ENCODE data around the gene ARHGEF38. TPM values are rescaled to one million over a fixed set of nuclear protein-coding genes. Genes with fewer than 3 reads are reported as not detected.

Gene ARHGEF38
- total RNA-seq, 2 donors from 2014 or later: 0.51 to 2.1 TPM

DNA sequence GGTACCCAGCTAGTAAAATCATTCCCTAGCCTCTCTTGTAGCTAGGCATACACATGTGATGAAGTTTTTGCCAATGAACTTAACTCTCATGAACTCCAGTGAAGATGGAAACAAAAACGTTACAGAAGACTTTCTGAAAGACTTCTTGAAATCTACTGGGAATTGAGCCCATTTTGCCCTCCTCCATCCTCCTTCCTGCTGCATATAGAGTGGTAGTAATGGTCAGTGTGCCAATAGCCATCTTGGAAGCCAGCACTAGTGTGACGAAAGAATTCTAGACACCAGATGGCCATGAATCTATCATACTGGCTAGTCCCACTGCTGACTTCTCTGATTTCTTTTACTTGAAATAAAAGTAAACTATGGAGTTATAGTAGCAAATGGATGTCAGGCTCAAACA, 47.7 kb upstream of the ARHGEF38 start:
- Histone ChIP-seq H3K27me3 (ENCODE audit: control insufficient read depth, insufficient read depth, low read length, poor library complexity, severe bottlenecking) (peaks cover 9% of the 10 kb centered on the region), H3K9me3 (ENCODE audit: control insufficient read depth, low read length) (no peaks in the 10 kb centered on the region), H3K9ac (ENCODE audit: extremely low read depth, low read length, poor library complexity, severe bottlenecking) (no peak overlapping the region), H3K36me3 (ENCODE audit: control insufficient read depth, insufficient read depth, low read length) (no peaks in the 10 kb centered on the region), H3K4me1 (ENCODE audit: control insufficient read depth, insufficient read depth, low read length) (no peaks in the 10 kb centered on the region), H3K27ac (ENCODE audit: low read depth, low read length) (no peak overlapping the region), H3K4me3 (ENCODE audit: low read length) (no peak overlapping the region)
- TF ChIP-seq, protein P1, sequence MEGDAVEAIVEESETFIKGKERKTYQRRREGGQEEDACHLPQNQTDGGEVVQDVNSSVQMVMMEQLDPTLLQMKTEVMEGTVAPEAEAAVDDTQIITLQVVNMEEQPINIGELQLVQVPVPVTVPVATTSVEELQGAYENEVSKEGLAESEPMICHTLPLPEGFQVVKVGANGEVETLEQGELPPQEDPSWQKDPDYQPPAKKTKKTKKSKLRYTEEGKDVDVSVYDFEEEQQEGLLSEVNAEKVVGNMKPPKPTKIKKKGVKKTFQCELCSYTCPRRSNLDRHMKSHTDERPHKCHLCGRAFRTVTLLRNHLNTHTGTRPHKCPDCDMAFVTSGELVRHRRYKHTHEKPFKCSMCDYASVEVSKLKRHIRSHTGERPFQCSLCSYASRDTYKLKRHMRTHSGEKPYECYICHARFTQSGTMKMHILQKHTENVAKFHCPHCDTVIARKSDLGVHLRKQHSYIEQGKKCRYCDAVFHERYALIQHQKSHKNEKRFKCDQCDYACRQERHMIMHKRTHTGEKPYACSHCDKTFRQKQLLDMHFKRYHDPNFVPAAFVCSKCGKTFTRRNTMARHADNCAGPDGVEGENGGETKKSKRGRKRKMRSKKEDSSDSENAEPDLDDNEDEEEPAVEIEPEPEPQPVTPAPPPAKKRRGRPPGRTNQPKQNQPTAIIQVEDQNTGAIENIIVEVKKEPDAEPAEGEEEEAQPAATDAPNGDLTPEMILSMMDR (conservative IDR thresholded peaks at IDR 0.05): no peak
- Mint-ChIP-seq H3K27ac (no peak overlapping the region), H3K9me3 (peaks cover 10% of the 10 kb centered on the region), H3K4me1 (no peaks in the 10 kb centered on the region), H3K4me3 (no peak overlapping the region), H3K27me3 (ENCODE audit: insufficient read depth) (no peaks in the 10 kb centered on the region), H3K36me3 (ENCODE audit: low read depth) (no peaks in the 10 kb centered on the region)
- no peak for DNase-seq
- 90% methylated on average over 2 of the region's 2 CpGs; no CpG with 5 or more reads in 1 of the 2 experiments for WGBS, 2 experiments (ENCODE audit: insufficient coverage in 1 of 2, insufficient read length in 1 of 2)

DNA sequence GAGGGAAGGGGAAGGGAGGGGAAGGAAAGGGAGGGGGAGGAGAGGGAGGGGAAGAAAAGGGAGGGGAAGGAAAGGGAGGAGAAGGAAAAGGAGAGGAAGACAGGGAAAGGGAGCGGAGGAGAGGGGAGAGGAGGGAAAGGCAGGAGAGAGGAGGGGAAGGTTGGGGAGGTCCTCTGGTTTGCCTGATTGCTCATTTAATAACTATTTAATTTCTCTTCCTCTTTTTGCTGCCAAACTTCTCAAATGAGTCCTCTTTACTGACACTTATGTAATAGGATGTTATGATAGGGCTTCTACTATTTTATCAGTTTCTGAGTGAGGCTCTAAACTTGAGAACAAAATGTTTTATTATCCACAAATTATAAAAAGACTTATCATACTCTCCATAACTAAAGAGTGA, 43.1 kb upstream of the ARHGEF38 start:
- Mint-ChIP-seq H3K4me1 (peaks cover 4% of the 10 kb centered on the region), H3K4me3 (no peak overlapping the region), H3K9me3 (peaks cover 17% of the 10 kb centered on the region), H3K27ac (no peak overlapping the region), H3K36me3 (ENCODE audit: low read depth) (no peaks in the 10 kb centered on the region), H3K27me3 (ENCODE audit: insufficient read depth) (peaks cover 3% of the 10 kb centered on the region)
- TF ChIP-seq, protein P1 (conservative IDR thresholded peaks at IDR 0.05): no peak
- Histone ChIP-seq H3K27me3 (ENCODE audit: control insufficient read depth, insufficient read depth, low read length, poor library complexity, severe bottlenecking) (no peaks in the 10 kb centered on the region), H3K4me3 (ENCODE audit: low read length) (no peak overlapping the region), H3K9ac (ENCODE audit: extremely low read depth, low read length, poor library complexity, severe bottlenecking) (no peak overlapping the region), H3K27ac (ENCODE audit: low read depth, low read length) (no peak overlapping the region), H3K36me3 (ENCODE audit: control insufficient read depth, insufficient read depth, low read length) (no peaks in the 10 kb centered on the region), H3K4me1 (ENCODE audit: control insufficient read depth, insufficient read depth, low read length) (no peaks in the 10 kb centered on the region), H3K9me3 (ENCODE audit: control insufficient read depth, low read length) (no peaks in the 10 kb centered on the region)
- no peak for DNase-seq
- WGBS, 2 experiments (ENCODE audit: insufficient coverage in 1 of 2, insufficient read length in 1 of 2): 100% methylated on average over 1 of the region's 1 CpG; no CpG with 5 or more reads in 1 of the 2 experiments

DNA sequence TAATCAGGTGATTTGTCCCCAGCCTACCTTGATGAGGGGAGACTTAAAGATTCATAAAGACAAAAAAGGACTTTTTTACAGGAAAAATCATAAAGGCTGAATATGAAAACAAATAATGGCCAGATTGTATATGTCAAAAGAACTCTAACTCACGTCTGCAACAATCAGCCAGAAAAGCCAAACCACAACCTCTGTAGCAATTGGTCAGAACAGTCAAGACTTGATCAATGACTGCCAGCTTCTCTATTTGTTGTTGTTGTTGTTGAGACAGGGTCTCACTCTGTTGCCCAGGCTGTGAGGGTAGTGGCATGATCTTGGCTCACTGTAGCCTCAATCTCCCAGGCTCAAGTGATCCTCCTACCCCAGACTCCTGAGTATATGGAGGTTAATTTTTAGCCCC, 42.7 kb upstream of the ARHGEF38 start:
- H3K27me3 ChIP-seq (ENCODE audit: control insufficient read depth, insufficient read depth, low read length, poor library complexity, severe bottlenecking): no peaks in the 10 kb centered on the region
- H3K36me3 ChIP-seq (ENCODE audit: control insufficient read depth, insufficient read depth, low read length): no peaks in the 10 kb centered on the region
- peaks cover 17% of the 10 kb centered on the region for H3K9me3 Mint-ChIP-seq
- no peak overlapping the region for H3K4me3 ChIP-seq (ENCODE audit: low read length)
- H3K4me1 ChIP-seq (ENCODE audit: control insufficient read depth, insufficient read depth, low read length): no peaks in the 10 kb centered on the region
- H3K4me1 Mint-ChIP-seq: peaks cover 4% of the 10 kb centered on the region
- H3K27me3 Mint-ChIP-seq (ENCODE audit: insufficient read depth): peaks cover 3% of the 10 kb centered on the region
- no peaks in the 10 kb centered on the region for H3K36me3 Mint-ChIP-seq (ENCODE audit: low read depth)
- H3K27ac Mint-ChIP-seq: no peak overlapping the region
- DNase-seq: no peak
- 92 to 100% methylated on average over 1 of the region's 1 CpG for WGBS, 2 experiments (ENCODE audit: insufficient coverage in 1 of 2, insufficient read length in 1 of 2)
- H3K27ac ChIP-seq (ENCODE audit: low read depth, low read length): no peak overlapping the region
- H3K4me3 Mint-ChIP-seq: no peak overlapping the region
- H3K9ac ChIP-seq (ENCODE audit: extremely low read depth, low read length, poor library complexity, severe bottlenecking): no peak overlapping the region
- TF ChIP-seq, protein P1 (conservative IDR thresholded peaks at IDR 0.05): no peak
- H3K9me3 ChIP-seq (ENCODE audit: control insufficient read depth, low read length): no peaks in the 10 kb centered on the region

Measured in endodermal cell (in vitro differentiated cells).